ENCODE measurements around the gene RAB21. TPM values are rescaled to one million over a fixed set of nuclear protein-coding genes. Genes with fewer than 3 reads are reported as not detected.

The RAB21 gene
- total RNA-seq, 4 donors from 2014 or later = 16.0 to 42.6 (median 30.8) TPM

GRCh38 chr12:71828813-71829212 is 74.2 kb downstream of the RAB21 start:
- DNase-seq = no peak
- 73 to 91% methylated on average over 2 of the region's 2 CpGs for whole genome bisulfite sequencing, 2 donors
- Histone ChIP-seq H3K27me3 (peaks cover 0 to 13% (median 0%) of the 10 kb centered on the region in 4 donors), H3K27ac (no peak overlapping the region), H3K9me3 (no peaks in the 10 kb centered on the region), H3K36me3 (no peaks in the 10 kb centered on the region), H3K4me1 (no peaks in the 10 kb centered on the region), H3K4me3 (no peak overlapping the region)
- TF ChIP-seq POLR2A (IDR thresholded peaks at IDR 0.05) = no peak
- TF ChIP-seq, protein P1, sequence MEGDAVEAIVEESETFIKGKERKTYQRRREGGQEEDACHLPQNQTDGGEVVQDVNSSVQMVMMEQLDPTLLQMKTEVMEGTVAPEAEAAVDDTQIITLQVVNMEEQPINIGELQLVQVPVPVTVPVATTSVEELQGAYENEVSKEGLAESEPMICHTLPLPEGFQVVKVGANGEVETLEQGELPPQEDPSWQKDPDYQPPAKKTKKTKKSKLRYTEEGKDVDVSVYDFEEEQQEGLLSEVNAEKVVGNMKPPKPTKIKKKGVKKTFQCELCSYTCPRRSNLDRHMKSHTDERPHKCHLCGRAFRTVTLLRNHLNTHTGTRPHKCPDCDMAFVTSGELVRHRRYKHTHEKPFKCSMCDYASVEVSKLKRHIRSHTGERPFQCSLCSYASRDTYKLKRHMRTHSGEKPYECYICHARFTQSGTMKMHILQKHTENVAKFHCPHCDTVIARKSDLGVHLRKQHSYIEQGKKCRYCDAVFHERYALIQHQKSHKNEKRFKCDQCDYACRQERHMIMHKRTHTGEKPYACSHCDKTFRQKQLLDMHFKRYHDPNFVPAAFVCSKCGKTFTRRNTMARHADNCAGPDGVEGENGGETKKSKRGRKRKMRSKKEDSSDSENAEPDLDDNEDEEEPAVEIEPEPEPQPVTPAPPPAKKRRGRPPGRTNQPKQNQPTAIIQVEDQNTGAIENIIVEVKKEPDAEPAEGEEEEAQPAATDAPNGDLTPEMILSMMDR (IDR thresholded peaks at IDR 0.05) = no peak
- intact Hi-C loops (cut with DNase I) = no loop called here

DNA sequence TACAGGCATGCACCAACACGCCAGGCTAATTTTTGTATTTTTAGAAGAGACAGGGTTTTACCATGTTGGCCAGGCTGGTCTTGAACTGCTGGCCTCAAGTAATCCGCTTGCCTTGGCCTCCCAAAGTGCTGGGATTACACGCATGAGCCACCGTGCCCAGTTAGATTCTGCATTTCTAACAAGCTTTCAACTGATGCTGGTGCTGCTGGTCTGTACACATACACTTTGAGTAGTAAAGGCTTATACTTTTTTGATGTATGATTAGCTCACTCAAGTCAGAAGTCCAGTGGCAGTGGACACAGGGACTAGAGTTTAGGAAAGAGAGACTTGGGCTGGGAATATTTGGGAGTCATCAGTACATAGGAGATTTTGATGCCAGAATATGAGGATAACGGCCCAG is 82.7 kb downstream of the RAB21 start:
- Histone ChIP-seq H3K9me3 (no peaks in the 10 kb centered on the region), H3K27me3 (peaks cover 0 to 9% (median 0%) of the 10 kb centered on the region in 4 donors), H3K4me3 (no peak overlapping the region), H3K36me3 (no peaks in the 10 kb centered on the region), H3K27ac (no peak overlapping the region), H3K4me1 (peaks cover 8 to 31% (median 18%) of the 10 kb centered on the region in 3 donors)
- WGBS, 2 donors = 91 to 97% methylated on average over 4 to 5 of the region's 5 CpGs
- intact Hi-C loops (cut with DNase I) = no loop called here
- TF ChIP-seq, protein P1 (IDR thresholded peaks at IDR 0.05) = no peak
- no peak for TF ChIP-seq POLR2A (IDR thresholded peaks at IDR 0.05)
- DNase-seq = no peak

DNA sequence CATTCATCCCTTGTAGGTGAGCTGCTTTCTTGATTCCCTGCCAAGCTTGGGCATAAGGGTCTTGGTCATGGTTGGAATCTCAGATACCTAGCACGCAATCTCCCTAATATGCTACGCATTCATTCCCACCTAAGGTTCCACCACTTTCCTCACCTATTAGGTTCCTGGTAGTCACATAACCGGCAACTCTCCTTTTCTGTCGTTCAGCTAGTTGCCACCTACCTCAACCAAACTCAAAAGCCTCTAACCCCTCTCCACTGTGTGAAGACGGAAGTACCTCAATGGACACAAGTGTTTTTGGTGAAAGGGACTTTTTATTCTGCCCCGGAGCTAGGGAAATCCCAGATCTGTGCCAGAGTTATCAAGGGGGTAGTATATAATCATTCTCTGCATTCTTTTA is 83.6 kb downstream of the RAB21 start:
- TF ChIP-seq, protein P1 (IDR thresholded peaks at IDR 0.05) = no peak
- no peak for TF ChIP-seq POLR2A (IDR thresholded peaks at IDR 0.05)
- WGBS, 2 donors = 84 to 93% methylated on average over 6 of the region's 6 CpGs
- H3K27me3 ChIP-seq = peaks cover 0 to 6% (median 0%) of the 10 kb centered on the region in 4 donors
- peaks cover 8 to 39% (median 18%) of the 10 kb centered on the region in 3 donors for H3K4me1 ChIP-seq
- no peaks in the 10 kb centered on the region for H3K9me3 ChIP-seq
- intact Hi-C loops (cut with DNase I) = no loop called here
- H3K27ac ChIP-seq = peak overlapping the region in 1 of 4 donors; percentile 98
- DNase-seq = no peak
- H3K4me3 ChIP-seq = no peak overlapping the region
- no peaks in the 10 kb centered on the region for H3K36me3 ChIP-seq

DNA sequence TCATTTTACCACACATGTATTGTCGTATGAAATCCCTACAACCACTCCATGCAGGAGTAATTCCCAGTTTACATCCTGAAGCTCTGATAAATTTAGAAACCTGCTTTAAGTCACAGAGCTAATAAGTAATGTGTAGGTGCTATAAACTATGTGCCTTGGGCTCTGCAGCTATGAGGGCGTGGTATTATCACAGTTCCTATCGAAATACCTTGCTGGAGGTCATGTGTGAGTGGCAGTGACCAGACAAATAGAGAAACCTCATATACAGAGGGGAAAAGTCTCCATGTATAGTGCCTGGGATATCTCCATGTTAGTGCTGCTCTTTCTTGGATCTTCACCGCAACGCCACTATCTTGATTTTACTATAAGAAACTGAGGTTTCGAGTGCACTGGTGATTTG is 84.0 kb downstream of the RAB21 start:
- no peak for DNase-seq
- peak overlapping the region; percentile 92 to 98 (median 98) for H3K27ac ChIP-seq
- TF ChIP-seq, protein P1 (IDR thresholded peaks at IDR 0.05) = no peak
- TF ChIP-seq POLR2A (IDR thresholded peaks at IDR 0.05) = no peak
- H3K27me3 ChIP-seq = peaks cover 0 to 6% (median 0%) of the 10 kb centered on the region in 4 donors
- peaks cover 8 to 41% (median 18%) of the 10 kb centered on the region in 3 donors for H3K4me1 ChIP-seq
- no peaks in the 10 kb centered on the region for H3K9me3 ChIP-seq
- intact Hi-C loops (cut with DNase I) = no loop called here
- peak overlapping the region in 2 of 4 donors; percentile 67 to 88 for H3K4me3 ChIP-seq
- H3K36me3 ChIP-seq = no peaks in the 10 kb centered on the region
- WGBS, 2 donors = 93 to 100% methylated on average over 4 to 6 of the region's 6 CpGs

DNA sequence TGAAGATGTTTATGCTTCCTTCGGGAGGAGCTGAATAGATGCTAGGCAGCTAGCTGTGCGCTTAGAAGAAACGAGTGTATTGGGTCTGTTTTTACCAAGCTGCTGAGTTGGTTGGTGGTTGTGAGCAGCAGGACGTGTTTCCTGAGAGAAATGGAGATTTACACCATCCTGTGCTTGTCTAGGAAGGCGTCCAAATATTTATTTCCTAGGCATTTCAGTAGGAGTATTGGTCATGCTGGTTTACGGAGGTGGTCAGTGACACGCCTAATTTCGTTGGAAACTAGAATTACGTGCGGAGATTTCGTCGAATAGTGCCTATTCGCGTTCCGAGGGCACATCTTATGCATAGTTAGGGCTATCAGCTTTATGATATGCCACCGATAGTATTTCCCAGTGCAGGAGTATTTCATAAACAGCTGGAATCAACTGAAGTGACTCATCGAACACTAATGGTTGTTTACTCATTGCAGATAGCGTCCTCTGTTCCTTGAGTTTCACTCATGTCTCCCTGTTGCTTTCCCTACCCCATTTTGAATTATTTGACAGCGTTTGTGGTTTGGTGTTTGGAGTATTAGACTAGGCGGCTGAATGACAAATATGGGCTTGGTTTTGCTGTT is 85.7 kb downstream of the RAB21 start:
- Histone ChIP-seq H3K27ac (peak overlapping the region; percentile 92 to 98 (median 98)), H3K27me3 (no peaks in the 10 kb centered on the region), H3K9me3 (no peaks in the 10 kb centered on the region), H3K36me3 (no peaks in the 10 kb centered on the region), H3K4me1 (peaks cover 8 to 58% (median 20%) of the 10 kb centered on the region in 3 donors), H3K4me3 (peak overlapping the region; percentile 63 to 88 (median 74))
- TF ChIP-seq POLR2A (IDR thresholded peaks at IDR 0.05) = no peak
- TF ChIP-seq, protein P1 (IDR thresholded peaks at IDR 0.05) = no peak
- intact Hi-C loops (cut with DNase I) = no loop called here
- 2 to 5% methylated on average over 19 to 20 of the region's 20 CpGs for WGBS, 2 donors
- DNase-seq = no peak

Measured in esophagus squamous epithelium (tissue), 5 donors.